Measurements from ENCODE around the gene MST1. TPM values are rescaled to one million over a fixed set of nuclear protein-coding genes. Genes with fewer than 3 reads are reported as not detected.

MST1 gene
- total and polyA plus RNA-seq, 9 of the 15 experiments (the other 6 are each of a cell fraction or from before 2014, with no cell fraction given), result 0.08 to 1.8 (median 0.40) TPM

DNA sequence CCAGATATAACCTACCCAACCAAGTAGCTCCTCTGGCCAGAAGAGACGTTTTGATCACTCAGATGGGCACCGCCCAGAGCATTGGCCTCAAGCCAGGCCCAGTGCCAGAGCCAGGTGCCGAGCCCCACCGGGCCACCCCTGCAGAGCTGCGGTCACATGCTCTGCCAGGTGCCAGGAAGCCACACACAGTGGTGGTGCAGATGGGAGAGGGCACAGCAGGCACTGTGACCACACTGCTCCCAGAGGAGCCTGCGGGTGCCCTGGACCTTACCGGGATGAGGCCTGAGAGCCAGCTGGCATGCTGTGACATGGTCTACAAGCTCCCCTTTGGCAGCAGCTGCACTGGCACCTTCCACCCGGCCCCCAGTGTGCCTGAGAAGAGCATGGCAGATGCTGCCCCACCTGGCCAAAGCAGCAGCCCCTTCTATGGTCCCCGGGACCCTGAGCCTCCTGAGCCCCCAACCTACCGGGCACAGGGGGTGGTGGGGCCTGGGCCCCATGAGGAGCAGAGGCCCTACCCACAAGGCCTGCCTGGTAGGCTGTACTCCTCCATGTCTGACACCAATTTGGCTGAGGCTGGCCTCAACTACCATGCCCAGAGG lies 34.2 kb downstream of the MST1 start:
- WGBS (ENCODE audit: insufficient coverage, low coverage, missing lambda C conversion rate), result 63% methylated on average over 8 of the region's 10 CpGs
- H3K9me1 ChIP-seq (ENCODE audit: control insufficient read depth, insufficient read depth, low read length), result no peaks in the 10 kb centered on the region
- H3K4me1 ChIP-seq (replicated peaks in 1 of 2; ENCODE audit: control insufficient read depth in 2 of 2, insufficient read depth in 2 of 2, low read length in 2 of 2), result peaks cover 0 to 34% of the 10 kb centered on the region in 2 experiments; a peak in 2 of 5 replicates
- H3K9ac ChIP-seq (ENCODE audit: insufficient read depth in 1 of 2, low read depth in 2 of 2, low read length in 2 of 2), result no peak overlapping the region
- no peaks in the 10 kb centered on the region for H3K27me3 ChIP-seq (ENCODE audit: control insufficient read depth in 2 of 2, insufficient read depth in 2 of 2, low read length in 2 of 2)
- H3K9me3 ChIP-seq (replicated peaks; ENCODE audit: control insufficient read depth, insufficient read depth, low read depth, low read length), result no peaks in the 10 kb centered on the region
- no peak overlapping the region for H3K4me2 ChIP-seq (ENCODE audit: insufficient read depth, low read length)
- H3K4me3 ChIP-seq, result no peak overlapping the region
- H4K20me1 ChIP-seq (replicated peaks; ENCODE audit: control insufficient read depth, insufficient read depth, low read length), result no peaks in the 10 kb centered on the region
- no TSS peak for BruUV-seq (replicated peaks)
- ATAC-seq, result no peak
- no peak for FAIRE-seq
- intact Hi-C loops (cut with micrococcal nuclease), result no loop called here
- DNase-seq (ENCODE audit: extremely low read depth in 1 of 4, low spot score in 3 of 4), result no peak
- no peaks in the 10 kb centered on the region for H3K79me2 ChIP-seq (ENCODE audit: control insufficient read depth, insufficient read depth, low read length)
- H2AFZ ChIP-seq (ENCODE audit: low read depth, low read length), result no peak overlapping the region
- ChIA-PET CTCF (ENCODE audit: low intra/inter-chr PET ratio) (no interaction called here), POLR2A (interaction anchor here (0.6 kb wide), 1 partner anchor 9 kb away, joined by 3 read pairs; no protein-coding TSS in a partner anchor)
- no peaks in the 10 kb centered on the region for H3K36me3 ChIP-seq (ENCODE audit: control insufficient read depth, insufficient read depth, low read length)
- H3K27ac ChIP-seq (ENCODE audit: extremely low read depth, low read depth, low read length), result no peak overlapping the region
- in situ Hi-C loops (cut with MboI), result no loop called here
- TF ChIP-seq NR3C1 (CRISPR knock-in tag; IDR thresholded peaks at IDR 0.05) (no peak), SREBF1 (IDR thresholded peaks at IDR 0.05; ENCODE audit: borderline replicate concordance, low read depth, low read length) (no peak), CAMTA2 (CRISPR knock-in tag; conservative IDR thresholded peaks at IDR 0.05) (no peak), ZNF695 (CRISPR knock-in tag; IDR thresholded peaks at IDR 0.05) (no peak), ZNF184 (CRISPR knock-in tag; IDR thresholded peaks at IDR 0.05) (no peak), POLR2AphosphoS5 (IDR thresholded peaks at IDR 0.05; ENCODE audit: control insufficient read depth, insufficient read depth, low read depth, low read length) (no peak), ZNF175 (CRISPR knock-in tag; IDR thresholded peaks at IDR 0.05; ENCODE audit: low read depth) (no peak)
- TF ChIP-seq, protein P1, sequence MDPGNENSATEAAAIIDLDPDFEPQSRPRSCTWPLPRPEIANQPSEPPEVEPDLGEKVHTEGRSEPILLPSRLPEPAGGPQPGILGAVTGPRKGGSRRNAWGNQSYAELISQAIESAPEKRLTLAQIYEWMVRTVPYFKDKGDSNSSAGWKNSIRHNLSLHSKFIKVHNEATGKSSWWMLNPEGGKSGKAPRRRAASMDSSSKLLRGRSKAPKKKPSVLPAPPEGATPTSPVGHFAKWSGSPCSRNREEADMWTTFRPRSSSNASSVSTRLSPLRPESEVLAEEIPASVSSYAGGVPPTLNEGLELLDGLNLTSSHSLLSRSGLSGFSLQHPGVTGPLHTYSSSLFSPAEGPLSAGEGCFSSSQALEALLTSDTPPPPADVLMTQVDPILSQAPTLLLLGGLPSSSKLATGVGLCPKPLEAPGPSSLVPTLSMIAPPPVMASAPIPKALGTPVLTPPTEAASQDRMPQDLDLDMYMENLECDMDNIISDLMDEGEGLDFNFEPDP (CRISPR knock-in tag; IDR thresholded peaks at IDR 0.05), result no peak
- TF ChIP-seq, protein P2, sequence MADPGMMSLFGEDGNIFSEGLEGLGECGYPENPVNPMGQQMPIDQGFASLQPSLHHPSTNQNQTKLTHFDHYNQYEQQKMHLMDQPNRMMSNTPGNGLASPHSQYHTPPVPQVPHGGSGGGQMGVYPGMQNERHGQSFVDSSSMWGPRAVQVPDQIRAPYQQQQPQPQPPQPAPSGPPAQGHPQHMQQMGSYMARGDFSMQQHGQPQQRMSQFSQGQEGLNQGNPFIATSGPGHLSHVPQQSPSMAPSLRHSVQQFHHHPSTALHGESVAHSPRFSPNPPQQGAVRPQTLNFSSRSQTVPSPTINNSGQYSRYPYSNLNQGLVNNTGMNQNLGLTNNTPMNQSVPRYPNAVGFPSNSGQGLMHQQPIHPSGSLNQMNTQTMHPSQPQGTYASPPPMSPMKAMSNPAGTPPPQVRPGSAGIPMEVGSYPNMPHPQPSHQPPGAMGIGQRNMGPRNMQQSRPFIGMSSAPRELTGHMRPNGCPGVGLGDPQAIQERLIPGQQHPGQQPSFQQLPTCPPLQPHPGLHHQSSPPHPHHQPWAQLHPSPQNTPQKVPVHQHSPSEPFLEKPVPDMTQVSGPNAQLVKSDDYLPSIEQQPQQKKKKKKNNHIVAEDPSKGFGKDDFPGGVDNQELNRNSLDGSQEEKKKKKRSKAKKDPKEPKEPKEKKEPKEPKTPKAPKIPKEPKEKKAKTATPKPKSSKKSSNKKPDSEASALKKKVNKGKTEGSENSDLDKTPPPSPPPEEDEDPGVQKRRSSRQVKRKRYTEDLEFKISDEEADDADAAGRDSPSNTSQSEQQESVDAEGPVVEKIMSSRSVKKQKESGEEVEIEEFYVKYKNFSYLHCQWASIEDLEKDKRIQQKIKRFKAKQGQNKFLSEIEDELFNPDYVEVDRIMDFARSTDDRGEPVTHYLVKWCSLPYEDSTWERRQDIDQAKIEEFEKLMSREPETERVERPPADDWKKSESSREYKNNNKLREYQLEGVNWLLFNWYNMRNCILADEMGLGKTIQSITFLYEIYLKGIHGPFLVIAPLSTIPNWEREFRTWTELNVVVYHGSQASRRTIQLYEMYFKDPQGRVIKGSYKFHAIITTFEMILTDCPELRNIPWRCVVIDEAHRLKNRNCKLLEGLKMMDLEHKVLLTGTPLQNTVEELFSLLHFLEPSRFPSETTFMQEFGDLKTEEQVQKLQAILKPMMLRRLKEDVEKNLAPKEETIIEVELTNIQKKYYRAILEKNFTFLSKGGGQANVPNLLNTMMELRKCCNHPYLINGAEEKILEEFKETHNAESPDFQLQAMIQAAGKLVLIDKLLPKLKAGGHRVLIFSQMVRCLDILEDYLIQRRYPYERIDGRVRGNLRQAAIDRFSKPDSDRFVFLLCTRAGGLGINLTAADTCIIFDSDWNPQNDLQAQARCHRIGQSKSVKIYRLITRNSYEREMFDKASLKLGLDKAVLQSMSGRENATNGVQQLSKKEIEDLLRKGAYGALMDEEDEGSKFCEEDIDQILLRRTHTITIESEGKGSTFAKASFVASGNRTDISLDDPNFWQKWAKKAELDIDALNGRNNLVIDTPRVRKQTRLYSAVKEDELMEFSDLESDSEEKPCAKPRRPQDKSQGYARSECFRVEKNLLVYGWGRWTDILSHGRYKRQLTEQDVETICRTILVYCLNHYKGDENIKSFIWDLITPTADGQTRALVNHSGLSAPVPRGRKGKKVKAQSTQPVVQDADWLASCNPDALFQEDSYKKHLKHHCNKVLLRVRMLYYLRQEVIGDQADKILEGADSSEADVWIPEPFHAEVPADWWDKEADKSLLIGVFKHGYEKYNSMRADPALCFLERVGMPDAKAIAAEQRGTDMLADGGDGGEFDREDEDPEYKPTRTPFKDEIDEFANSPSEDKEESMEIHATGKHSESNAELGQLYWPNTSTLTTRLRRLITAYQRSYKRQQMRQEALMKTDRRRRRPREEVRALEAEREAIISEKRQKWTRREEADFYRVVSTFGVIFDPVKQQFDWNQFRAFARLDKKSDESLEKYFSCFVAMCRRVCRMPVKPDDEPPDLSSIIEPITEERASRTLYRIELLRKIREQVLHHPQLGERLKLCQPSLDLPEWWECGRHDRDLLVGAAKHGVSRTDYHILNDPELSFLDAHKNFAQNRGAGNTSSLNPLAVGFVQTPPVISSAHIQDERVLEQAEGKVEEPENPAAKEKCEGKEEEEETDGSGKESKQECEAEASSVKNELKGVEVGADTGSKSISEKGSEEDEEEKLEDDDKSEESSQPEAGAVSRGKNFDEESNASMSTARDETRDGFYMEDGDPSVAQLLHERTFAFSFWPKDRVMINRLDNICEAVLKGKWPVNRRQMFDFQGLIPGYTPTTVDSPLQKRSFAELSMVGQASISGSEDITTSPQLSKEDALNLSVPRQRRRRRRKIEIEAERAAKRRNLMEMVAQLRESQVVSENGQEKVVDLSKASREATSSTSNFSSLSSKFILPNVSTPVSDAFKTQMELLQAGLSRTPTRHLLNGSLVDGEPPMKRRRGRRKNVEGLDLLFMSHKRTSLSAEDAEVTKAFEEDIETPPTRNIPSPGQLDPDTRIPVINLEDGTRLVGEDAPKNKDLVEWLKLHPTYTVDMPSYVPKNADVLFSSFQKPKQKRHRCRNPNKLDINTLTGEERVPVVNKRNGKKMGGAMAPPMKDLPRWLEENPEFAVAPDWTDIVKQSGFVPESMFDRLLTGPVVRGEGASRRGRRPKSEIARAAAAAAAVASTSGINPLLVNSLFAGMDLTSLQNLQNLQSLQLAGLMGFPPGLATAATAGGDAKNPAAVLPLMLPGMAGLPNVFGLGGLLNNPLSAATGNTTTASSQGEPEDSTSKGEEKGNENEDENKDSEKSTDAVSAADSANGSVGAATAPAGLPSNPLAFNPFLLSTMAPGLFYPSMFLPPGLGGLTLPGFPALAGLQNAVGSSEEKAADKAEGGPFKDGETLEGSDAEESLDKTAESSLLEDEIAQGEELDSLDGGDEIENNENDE (IDR thresholded peaks at IDR 0.05; ENCODE audit: low read depth, low read length), result no peak
